H4 (cell line): ENCODE measurements around the gene VPS51. TPM values are rescaled to one million over a fixed set of nuclear protein-coding genes. Genes with fewer than 3 reads are reported as not detected.
"Not testable (repeated sequence)": the region's sequence is repeated elsewhere in the genome, so short reads cannot be mapped to it uniquely, and the experiment has no call there.

Source experiments
- DNase-seq: peaks from one replicate; pipeline ENCODE4 v3.0.0-alpha.2; 2015; ENCODE audit warnings: low spot score
- total RNA-seq: library from RNA; depleted of rRNA; stranded (reverse); fragments of >200 nt; shearing (Covaris generic); gene quantifications from 2 replicates; pipeline ENCODE4 v1.2.3, GENCODE V29; 2014

Gene VPS51
- total RNA-seq, 1 experiment from 2014 or later = 68.7 TPM

GRCh38 chr11:65133724-65134123, 37.7 kb downstream of the VPS51 start:
- no peak for DNase-seq

- peak; percentile 77 for DNase-seq
These were observed 38.4 kb downstream of the VPS51 start, which contains the start of gene SYVN1 for GRCh38 chr11:65134240-65134951. TSS of gene SYVN1 (minus strand) at chr11:65134519. CDS start at chr11:65133601, 918 bp downstream.

GRCh38 chr11:65134952-65135632, 39.1 kb downstream of the VPS51 start:
- peak; percentile 98 for DNase-seq

- DNase-seq = no peak
These were observed 39.7 kb downstream of the VPS51 start for GRCh38 chr11:65135633-65136145.

GRCh38 chr11:65136515-65137096, 40.6 kb downstream of the VPS51 start:
- DNase-seq = no peak

GRCh38 chr11:65141896-65142494, 46.0 kb downstream of the VPS51 start:
- no peak for DNase-seq

- no peak for DNase-seq
These were observed 51.5 kb downstream of the VPS51 start for GRCh38 chr11:65147352-65148075.

- no peak for DNase-seq
These were observed 52.6 kb downstream of the VPS51 start for GRCh38 chr11:65148657-65149056.

- not testable (repeated sequence) for DNase-seq
These were observed 54.1 kb downstream of the VPS51 start for GRCh38 chr11:65150131-65150508.

- peak; percentile 98 for DNase-seq
These were observed 54.7 kb downstream of the VPS51 start for GRCh38 chr11:65150509-65151299.

GRCh38 chr11:65151331-65151899, 55.4 kb downstream of the VPS51 start:
- no peak for DNase-seq

- DNase-seq = no peak
These were observed 56.1 kb downstream of the VPS51 start for GRCh38 chr11:65152122-65152521.

- no peak for DNase-seq
These were observed 60.2 kb downstream of the VPS51 start for GRCh38 chr11:65156256-65156655.

GRCh38 chr11:65156926-65157325, 60.9 kb downstream of the VPS51 start:
- no peak for DNase-seq

GRCh38 chr11:65157336-65157735, 61.3 kb downstream of the VPS51 start:
- DNase-seq = no peak

- no peak for DNase-seq
These were observed 63.0 kb downstream of the VPS51 start for GRCh38 chr11:65159012-65159411.

GRCh38 chr11:65160643-65161042, 64.6 kb downstream of the VPS51 start:
- DNase-seq = no peak
